HG03280 (cell line): ENCODE results near the gene JKAMP.

Experiments used
- ATAC-seq: cut with Tn5 transposase; IDR thresholded peaks from one replicate; pipeline ENCODE4 v1.9.1; 2021; ENCODE audit warnings: mild to moderate bottlenecking, moderate library complexity; ENCODE audit not compliant: unreplicated experiment

JKAMP gene

GRCh38 chr14:59537476-59537875, 53.2 kb downstream of the JKAMP start:
- no peak for ATAC-seq

- no peak for ATAC-seq
Observed at GRCh38 chr14:59538936-59539335, 54.6 kb downstream of the JKAMP start.

GRCh38 chr14:59540852-59541251, 56.5 kb downstream of the JKAMP start:
- ATAC-seq = no peak

GRCh38 chr14:59541731-59542130, 57.4 kb downstream of the JKAMP start:
- ATAC-seq = no peak

GRCh38 chr14:59543873-59544272, 59.6 kb downstream of the JKAMP start:
- ATAC-seq = no peak

- ATAC-seq = no peak
Observed at GRCh38 chr14:59547310-59547709, 63.0 kb downstream of the JKAMP start.
